Keratinocyte (primary cell): ENCODE data around the gene DNAJC9. TPM values are rescaled to one million over a fixed set of nuclear protein-coding genes. Genes with fewer than 3 reads are reported as not detected.

Experiments
- DNase-seq: peaks from one replicate; pipeline ENCODE4 v3.0.0-alpha.2; 2011; ENCODE audit warnings: low read depth, missing footprints, low spot score
- FAIRE-seq: peaks from 2 replicates; lab custom pipeline; 2011; peaks lifted over from hg19 to GRCh38; lab: Jason Lieb, UNC
- H2AFZ ChIP-seq: 2 replicates; pipeline ENCODE4 v1.6.0; 2012; ENCODE audit warnings: low read length, control low read depth, inconsistent platforms; ENCODE audit not compliant: control insufficient read depth
- H3K27ac ChIP-seq: 2 replicates; pipeline ENCODE4 v1.5.1; 2011; ENCODE audit warnings: low read length; ENCODE audit not compliant: control insufficient read depth, insufficient read depth
- H3K27me3 ChIP-seq: 3 replicates; pipeline ENCODE4 v1.6.0; 2011; ENCODE audit warnings: low read length; ENCODE audit not compliant: control insufficient read depth, insufficient read depth; ENCODE audit errors: extremely low read depth
- H3K36me3 ChIP-seq, 2 experiments: 2 replicates in 1 of 2; 3 replicates in 1 of 2; pipeline ENCODE4 v1.5.1; 2011; ENCODE audit warnings: low read length in 2 of 2, mild to moderate bottlenecking in 1 of 2; ENCODE audit not compliant: control insufficient read depth in 2 of 2, insufficient read depth in 2 of 2; ENCODE audit errors: extremely low read depth in 1 of 2
- H3K4me1 ChIP-seq: 3 replicates; pipeline ENCODE4 v1.5.1; 2011; ENCODE audit warnings: low read length; ENCODE audit not compliant: control insufficient read depth, insufficient read depth; ENCODE audit errors: extremely low read depth
- H3K4me2 ChIP-seq: 3 replicates; pipeline ENCODE4 v1.6.0; 2011; ENCODE audit warnings: low read depth, low read length; ENCODE audit not compliant: control insufficient read depth, insufficient read depth; ENCODE audit errors: extremely low read depth
- H3K4me3 ChIP-seq, 3 experiments: fragments of 200-600 bp in 1 of 3; sonication (generic) in 1 of 3; 2 replicates in 2 of 3; 3 replicates in 1 of 3; pipeline ENCODE4 v1.5.1; 2011 to 2016; ENCODE audit warnings: low read length in 3 of 3, mild to moderate bottlenecking in 3 of 3, control low read depth in 2 of 3, inconsistent platforms in 1 of 3, low read depth in 1 of 3, mixed read lengths in 1 of 3, mixed run types in 1 of 3, moderate library complexity in 1 of 3; ENCODE audit not compliant: control insufficient read depth in 2 of 3, insufficient read depth in 2 of 3; ENCODE audit errors: extremely low read depth in 1 of 3
- H3K79me2 ChIP-seq: 2 replicates; pipeline ENCODE4 v1.6.0; 2012; ENCODE audit warnings: low read length; ENCODE audit not compliant: control insufficient read depth, insufficient read depth
- H3K9ac ChIP-seq: 3 replicates; pipeline ENCODE4 v1.6.0; 2011; ENCODE audit warnings: low read length; ENCODE audit not compliant: control insufficient read depth, insufficient read depth; ENCODE audit errors: extremely low read depth
- H3K9me1 ChIP-seq: 3 replicates; pipeline ENCODE4 v1.6.0; 2011; ENCODE audit warnings: low read length; ENCODE audit not compliant: control insufficient read depth, insufficient read depth; ENCODE audit errors: extremely low read depth
- H3K9me3 ChIP-seq: 2 replicates; pipeline ENCODE4 v1.5.1; 2012; ENCODE audit warnings: low read depth, low read length; ENCODE audit not compliant: control insufficient read depth
- H4K20me1 ChIP-seq: 3 replicates; pipeline ENCODE4 v1.6.0; 2011; ENCODE audit warnings: low read length; ENCODE audit not compliant: control insufficient read depth, insufficient read depth; ENCODE audit errors: extremely low read depth
- EZH2 ChIP-seq: IDR thresholded peaks from one replicate; pipeline ENCODE4 v1.6.1; 2012; ENCODE audit warnings: inconsistent platforms, mild to moderate bottlenecking, low read length, moderate library complexity
- dilution Hi-C: fragments of 300-500 bp; cut with MboI; formaldehyde crosslinking; loops from one replicate; pipeline ENCODE4 v1.7.0; 2020; ENCODE audit warnings: low sequenced_read_pairs; ENCODE audit not compliant: extremely low pct_ligation_motif_present
- polyA plus RNA-seq, 5 experiments: library from polyadenylated mRNA; depleted of rRNA in 3 of 5; stranded (reverse) in 3 of 5; stranded (forward) in 1 of 5; unstranded in 1 of 5; fragments of >200 nt; gene quantifications; 1 replicate in 1 of 5; 2 replicates in 3 of 5; 3 replicates in 1 of 5; pipeline versions ENCODE4 v1.2.1 to v1.2.3, GENCODE V29; 2011 to 2012; ENCODE audit warnings: missing spikeins in 2 of 5, low read depth in 1 of 5, low replicate concordance in 1 of 5
- TF ChIP-seq, protein P1 (sequence below), 3 experiments: IDR thresholded peaks in 1 of 3; conservative IDR thresholded peaks in 1 of 3; optimal IDR thresholded peaks in 1 of 3; 2 replicates in 2 of 3; 3 replicates in 1 of 3; pipeline versions ENCODE3 to v1.5.1; 2011; ENCODE audit warnings: low read length in 3 of 3, mild to moderate bottlenecking in 3 of 3, moderate library complexity in 2 of 3, control low read depth in 1 of 3, inconsistent platforms in 1 of 3; ENCODE audit not compliant: insufficient read depth in 2 of 3; ENCODE audit errors: extremely low read depth in 1 of 3

The DNAJC9 gene
- polyA plus RNA-seq, 1 donor (not counting 4 experiments of a cell fraction or from before 2014, with no cell fraction given), result 23.3 TPM

DNA sequence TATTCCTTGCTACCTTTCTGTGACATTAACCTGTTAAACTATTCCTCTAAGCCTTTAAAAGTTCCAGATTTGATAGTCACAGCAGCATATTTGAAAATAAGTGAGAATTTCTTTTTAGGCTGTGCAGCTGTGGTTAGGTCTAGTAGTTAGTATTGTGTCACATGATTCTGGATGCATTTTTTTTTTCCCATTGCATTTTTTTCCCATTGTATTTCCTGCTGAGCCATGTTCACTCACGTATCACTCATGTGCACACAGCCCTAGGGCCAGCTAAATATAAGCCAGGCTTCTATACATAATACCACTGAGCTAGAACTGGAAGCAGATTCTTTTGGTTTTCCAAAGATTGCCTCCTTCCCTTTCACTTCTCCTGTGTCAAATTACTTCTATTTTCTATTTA lies 37.4 kb downstream of the DNAJC9 start:
- no peak for DNase-seq
- no peak overlapping the region for H3K9ac ChIP-seq
- dilution Hi-C loops, result no loop called here
- H3K4me1 ChIP-seq, result peaks cover 9% of the 10 kb centered on the region
- peak overlapping the region; percentile 32 for H3K27ac ChIP-seq
- peak overlapping the region; percentile 3 for H3K4me2 ChIP-seq
- peaks cover 2 to 3% of the 10 kb centered on the region in 2 experiments for H3K36me3 ChIP-seq
- H3K9me1 ChIP-seq, result no peaks in the 10 kb centered on the region
- H3K27me3 ChIP-seq, result no peaks in the 10 kb centered on the region
- FAIRE-seq, result peak; percentile 88
- no peak overlapping the region for H2AFZ ChIP-seq
- no peaks in the 10 kb centered on the region for H4K20me1 ChIP-seq
- no peak for TF ChIP-seq EZH2
- TF ChIP-seq, protein P1, sequence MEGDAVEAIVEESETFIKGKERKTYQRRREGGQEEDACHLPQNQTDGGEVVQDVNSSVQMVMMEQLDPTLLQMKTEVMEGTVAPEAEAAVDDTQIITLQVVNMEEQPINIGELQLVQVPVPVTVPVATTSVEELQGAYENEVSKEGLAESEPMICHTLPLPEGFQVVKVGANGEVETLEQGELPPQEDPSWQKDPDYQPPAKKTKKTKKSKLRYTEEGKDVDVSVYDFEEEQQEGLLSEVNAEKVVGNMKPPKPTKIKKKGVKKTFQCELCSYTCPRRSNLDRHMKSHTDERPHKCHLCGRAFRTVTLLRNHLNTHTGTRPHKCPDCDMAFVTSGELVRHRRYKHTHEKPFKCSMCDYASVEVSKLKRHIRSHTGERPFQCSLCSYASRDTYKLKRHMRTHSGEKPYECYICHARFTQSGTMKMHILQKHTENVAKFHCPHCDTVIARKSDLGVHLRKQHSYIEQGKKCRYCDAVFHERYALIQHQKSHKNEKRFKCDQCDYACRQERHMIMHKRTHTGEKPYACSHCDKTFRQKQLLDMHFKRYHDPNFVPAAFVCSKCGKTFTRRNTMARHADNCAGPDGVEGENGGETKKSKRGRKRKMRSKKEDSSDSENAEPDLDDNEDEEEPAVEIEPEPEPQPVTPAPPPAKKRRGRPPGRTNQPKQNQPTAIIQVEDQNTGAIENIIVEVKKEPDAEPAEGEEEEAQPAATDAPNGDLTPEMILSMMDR (optimal IDR thresholded peaks at IDR 0.05 in 1 of 3, IDR thresholded peaks at IDR 0.05 in 1 of 3, conservative IDR thresholded peaks at IDR 0.05 in 1 of 3; ENCODE audit: extremely low read depth in 1 of 3, insufficient read depth in 2 of 3, low read length in 3 of 3), result no peak
- H3K4me3 ChIP-seq, result no peak overlapping the region
- H3K9me3 ChIP-seq, result peaks cover 2% of the 10 kb centered on the region
- no peaks in the 10 kb centered on the region for H3K79me2 ChIP-seq

DNA sequence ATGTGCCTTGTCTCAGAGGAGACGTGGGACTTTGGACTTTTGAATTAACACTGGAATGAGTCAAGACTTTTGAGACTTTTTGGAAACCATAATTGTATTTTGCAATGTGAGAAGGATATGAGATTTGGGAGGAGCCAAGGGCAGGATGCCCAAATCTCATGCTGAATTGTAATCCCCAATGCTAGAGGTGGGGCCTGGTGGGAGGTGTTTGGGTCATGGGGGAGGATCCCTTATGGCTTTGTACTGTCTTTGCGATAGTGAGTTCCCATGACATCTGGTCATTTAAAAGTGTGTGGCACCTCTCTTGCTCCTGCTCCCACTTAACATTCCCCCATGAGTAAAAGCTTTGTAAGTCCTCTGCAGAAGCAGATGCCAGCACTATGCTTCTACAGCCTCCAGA lies 39.2 kb downstream of the DNAJC9 start:
- FAIRE-seq (no peak), DNase-seq (no peak)
- dilution Hi-C loops, result no loop called here

More for the DNA sequence above, 39.2 kb downstream of the DNAJC9 start:
- Histone ChIP-seq H3K9ac (no peak overlapping the region), H4K20me1 (no peaks in the 10 kb centered on the region), H3K4me2 (no peak overlapping the region), H3K27me3 (no peaks in the 10 kb centered on the region), H2AFZ (no peak overlapping the region), H3K9me3 (peaks cover 2% of the 10 kb centered on the region), H3K79me2 (no peaks in the 10 kb centered on the region), H3K36me3 (peaks cover 2 to 3% of the 10 kb centered on the region in 2 experiments), H3K4me3 (no peak overlapping the region), H3K9me1 (no peaks in the 10 kb centered on the region), H3K4me1 (peaks cover 9% of the 10 kb centered on the region), H3K27ac (no peak overlapping the region)
- TF ChIP-seq, protein P1 (optimal IDR thresholded peaks at IDR 0.05 in 1 of 3, IDR thresholded peaks at IDR 0.05 in 1 of 3, conservative IDR thresholded peaks at IDR 0.05 in 1 of 3; ENCODE audit: extremely low read depth in 1 of 3, insufficient read depth in 2 of 3, low read length in 3 of 3), result no peak
- no peak for TF ChIP-seq EZH2
